ENCODE measurements around the gene SCFD2. TPM values are rescaled to one million over a fixed set of nuclear protein-coding genes. Genes with fewer than 3 reads are reported as not detected.

The SCFD2 gene
- total RNA-seq, 1 experiment from 2014 or later: 19.2 TPM

- Mint-ChIP-seq H3K27me3 (ENCODE audit: insufficient read depth, unreplicated experiment) (no peaks in the 10 kb centered on the region), H3K27ac (ENCODE audit: low read depth, unreplicated experiment) (no peak overlapping the region), H3K4me3 (ENCODE audit: unreplicated experiment) (no peak overlapping the region)
Observed at GRCh38 chr4:53098681-53099121, 267.2 kb downstream of the SCFD2 start.

GRCh38 chr4:53094040-53094439, 271.8 kb downstream of the SCFD2 start:
- Mint-ChIP-seq H3K27me3 (ENCODE audit: insufficient read depth, unreplicated experiment) (no peaks in the 10 kb centered on the region), H3K36me3 (ENCODE audit: insufficient read depth, unreplicated experiment) (no peaks in the 10 kb centered on the region), H3K9me3 (ENCODE audit: unreplicated experiment) (no peaks in the 10 kb centered on the region), H3K4me3 (ENCODE audit: unreplicated experiment) (no peak overlapping the region), H3K27ac (ENCODE audit: low read depth, unreplicated experiment) (no peak overlapping the region), H3K4me1 (ENCODE audit: insufficient read depth, unreplicated experiment) (peaks cover 8% of the 10 kb centered on the region)
- TF ChIP-seq CTCF (IDR thresholded peaks at IDR 0.05; ENCODE audit: unreplicated experiment): no peak
- intact Hi-C loops (cut with micrococcal nuclease): no loop called here
- POLR2A ChIA-PET: no interaction called here
- CTCF ChIA-PET: no interaction called here
- DNase-seq (ENCODE audit: unreplicated experiment): no peak
- BruUV-seq (replicated peaks): no TSS peak

More at GRCh38 chr4:53098681-53099121, 267.2 kb downstream of the SCFD2 start:
- BruUV-seq (replicated peaks): no TSS peak
- no peaks in the 10 kb centered on the region for H3K9me3 Mint-ChIP-seq (ENCODE audit: unreplicated experiment)
- no peaks in the 10 kb centered on the region for H3K36me3 Mint-ChIP-seq (ENCODE audit: insufficient read depth, unreplicated experiment)
- POLR2A ChIA-PET: interaction anchor here (0.6 kb wide), 1 partner anchor 19 kb away, joined by 3 read pairs; no protein-coding TSS in a partner anchor
- TF ChIP-seq CTCF (IDR thresholded peaks at IDR 0.05; ENCODE audit: unreplicated experiment): no peak
- peak; percentile 26 for DNase-seq (ENCODE audit: unreplicated experiment)
- intact Hi-C loops (cut with micrococcal nuclease): no loop called here
- peaks cover 25% of the 10 kb centered on the region for H3K4me1 Mint-ChIP-seq (ENCODE audit: insufficient read depth, unreplicated experiment)
- CTCF ChIA-PET: no interaction called here

- Mint-ChIP-seq H3K4me1 (ENCODE audit: insufficient read depth, unreplicated experiment) (no peaks in the 10 kb centered on the region), H3K27me3 (ENCODE audit: insufficient read depth, unreplicated experiment) (no peaks in the 10 kb centered on the region), H3K36me3 (ENCODE audit: insufficient read depth, unreplicated experiment) (no peaks in the 10 kb centered on the region), H3K4me3 (ENCODE audit: unreplicated experiment) (no peak overlapping the region), H3K9me3 (ENCODE audit: unreplicated experiment) (peaks cover 17% of the 10 kb centered on the region), H3K27ac (ENCODE audit: low read depth, unreplicated experiment) (peak overlapping the region; percentile 31)
- DNase-seq (ENCODE audit: unreplicated experiment): peak; percentile 44
- no peak for TF ChIP-seq CTCF (IDR thresholded peaks at IDR 0.05; ENCODE audit: unreplicated experiment)
- CTCF ChIA-PET: interaction anchor here (0.8 kb wide), 1 partner anchor 87 kb away, joined by 3 read pairs; no protein-coding TSS in a partner anchor
- BruUV-seq (replicated peaks): no TSS peak
- intact Hi-C loops (cut with micrococcal nuclease): no loop called here
- POLR2A ChIA-PET: no interaction called here
Observed at GRCh38 chr4:53089936-53090729, 275.7 kb downstream of the SCFD2 start.

GRCh38 chr4:53088152-53088551, 277.7 kb downstream of the SCFD2 start:
- intact Hi-C loops (cut with micrococcal nuclease): no loop called here
- no peaks in the 10 kb centered on the region for H3K4me1 Mint-ChIP-seq (ENCODE audit: insufficient read depth, unreplicated experiment)
- no TSS peak for BruUV-seq (replicated peaks)
- H3K27me3 Mint-ChIP-seq (ENCODE audit: insufficient read depth, unreplicated experiment): no peaks in the 10 kb centered on the region
- ChIA-PET CTCF (interaction anchor here (0.7 kb wide), 1 partner anchor 800 kb away, joined by 6 read pairs; no protein-coding TSS in a partner anchor), POLR2A (no interaction called here)
- no peaks in the 10 kb centered on the region for H3K36me3 Mint-ChIP-seq (ENCODE audit: insufficient read depth, unreplicated experiment)
- H3K27ac Mint-ChIP-seq (ENCODE audit: low read depth, unreplicated experiment): no peak overlapping the region
- no peak overlapping the region for H3K4me3 Mint-ChIP-seq (ENCODE audit: unreplicated experiment)
- DNase-seq (ENCODE audit: unreplicated experiment): no peak
- no peak for TF ChIP-seq CTCF (IDR thresholded peaks at IDR 0.05; ENCODE audit: unreplicated experiment)
- peaks cover 25% of the 10 kb centered on the region for H3K9me3 Mint-ChIP-seq (ENCODE audit: unreplicated experiment)
